NOMO-1 (cell line): Measurements from ENCODE around the gene NPLOC4.

Experiments
- DNase-seq, 2 experiments: peaks; one replicate each; lab custom pipeline; 2025; ENCODE audit not compliant: unreplicated experiment in 2 of 2; lab: John Stamatoyannopoulos, UW

NPLOC4 gene

GRCh38 chr17:81522491-81523401 is 114.2 kb downstream of the NPLOC4 start:
- DNase-seq: no peak

- no peak for DNase-seq
Observed at GRCh38 chr17:81520021-81520901, 116.7 kb downstream of the NPLOC4 start.

GRCh38 chr17:81519284-81520020 is 117.5 kb downstream of the NPLOC4 start:
- DNase-seq: peak in 1 of 2 experiments; percentile 25

GRCh38 chr17:81518785-81519283 is 118.1 kb downstream of the NPLOC4 start:
- DNase-seq: peak in 1 of 2 experiments; percentile 42

- no peak for DNase-seq
Observed at GRCh38 chr17:81518113-81518784, 118.7 kb downstream of the NPLOC4 start.

- peak; percentile 45 for DNase-seq
Observed at GRCh38 chr17:81517339-81518112, 119.4 kb downstream of the NPLOC4 start.

- DNase-seq: no peak
Observed at GRCh38 chr17:81517009-81517338, 119.9 kb downstream of the NPLOC4 start.

- no peak for DNase-seq
Observed at GRCh38 chr17:81516439-81516838, 120.5 kb downstream of the NPLOC4 start.

- no peak for DNase-seq
Observed at GRCh38 chr17:81515530-81516041, 121.3 kb downstream of the NPLOC4 start.

GRCh38 chr17:81514739-81515529 is 122.0 kb downstream of the NPLOC4 start:
- peak; percentile 70 to 80 for DNase-seq

GRCh38 chr17:81514489-81514738 is 122.5 kb downstream of the NPLOC4 start:
- DNase-seq: peak in 1 of 2 experiments; percentile 33

GRCh38 chr17:81513753-81514488 is 123.0 kb downstream of the NPLOC4 start:
- DNase-seq: peak; percentile 50 to 67

- DNase-seq: peak; percentile 67 to 73
Observed at GRCh38 chr17:81513372-81513752, 123.5 kb downstream of the NPLOC4 start.

- peak; percentile 84 to 93 for DNase-seq
Observed at GRCh38 chr17:81512562-81513371, 124.1 kb downstream of the NPLOC4 start, which contains the start of gene ACTG1. ACTG1 (minus strand) TSS chr17:81512799; CDS start chr17:81512354, 445 bp downstream.

GRCh38 chr17:81511804-81512561 is 124.9 kb downstream of the NPLOC4 start:
- peak in 1 of 2 experiments; percentile 36 for DNase-seq

- DNase-seq: no peak
Observed at GRCh38 chr17:81511554-81511803, 125.4 kb downstream of the NPLOC4 start.
